Activated CD4-positive, alpha-beta T cell treated with anti-CD3 and anti-CD28 coated beads, Interleukin-2, amount 50 U/mL, for 16 hours (primary cell): ENCODE results near the gene PPP2R3B.
"Not testable (repeated sequence)": the region's sequence is repeated elsewhere in the genome, so short reads cannot be mapped to it uniquely, and the experiment has no call there.

Source experiments
- DNase-seq: peaks from one replicate; pipeline ENCODE4 v3.0.0-alpha.2; 2020

Gene PPP2R3B

DNA sequence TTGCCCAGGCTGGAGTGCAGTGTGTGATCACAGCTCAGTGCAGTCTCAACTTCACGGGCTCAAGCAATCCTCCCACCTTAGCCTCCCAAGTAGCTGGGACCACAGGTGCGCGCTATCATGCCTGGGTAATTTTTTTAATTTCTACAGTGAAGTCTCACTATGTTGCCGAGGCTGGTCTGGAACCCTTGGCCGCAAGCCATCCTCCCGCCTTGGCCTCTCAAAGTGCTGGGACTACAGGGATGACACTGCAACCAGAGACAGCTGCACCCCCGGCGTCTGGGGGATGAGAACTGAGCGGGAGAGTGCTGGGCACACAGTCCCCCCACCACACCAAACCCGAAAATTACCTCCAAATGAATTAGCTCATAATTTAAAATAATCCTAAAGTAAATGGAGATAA lies 35.0 kb downstream of the PPP2R3B start:
- DNase-seq, result no peak

DNA sequence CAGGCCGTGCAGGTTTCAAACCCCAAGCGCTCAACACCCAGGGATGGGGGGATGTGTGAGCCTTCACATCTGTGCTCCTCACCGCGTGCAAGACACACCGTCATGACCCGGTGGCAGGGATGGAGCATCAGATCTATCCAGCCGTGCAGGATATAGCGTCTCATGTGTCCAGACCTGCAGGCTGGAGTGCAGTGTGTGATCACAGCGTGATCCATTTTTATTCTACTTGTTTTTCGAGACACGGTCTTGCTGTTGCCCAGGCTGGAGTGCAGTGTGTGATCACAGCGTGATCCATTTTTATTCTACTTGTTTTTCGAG lies 35.4 kb downstream of the PPP2R3B start:
- not testable (repeated sequence) for DNase-seq

DNA sequence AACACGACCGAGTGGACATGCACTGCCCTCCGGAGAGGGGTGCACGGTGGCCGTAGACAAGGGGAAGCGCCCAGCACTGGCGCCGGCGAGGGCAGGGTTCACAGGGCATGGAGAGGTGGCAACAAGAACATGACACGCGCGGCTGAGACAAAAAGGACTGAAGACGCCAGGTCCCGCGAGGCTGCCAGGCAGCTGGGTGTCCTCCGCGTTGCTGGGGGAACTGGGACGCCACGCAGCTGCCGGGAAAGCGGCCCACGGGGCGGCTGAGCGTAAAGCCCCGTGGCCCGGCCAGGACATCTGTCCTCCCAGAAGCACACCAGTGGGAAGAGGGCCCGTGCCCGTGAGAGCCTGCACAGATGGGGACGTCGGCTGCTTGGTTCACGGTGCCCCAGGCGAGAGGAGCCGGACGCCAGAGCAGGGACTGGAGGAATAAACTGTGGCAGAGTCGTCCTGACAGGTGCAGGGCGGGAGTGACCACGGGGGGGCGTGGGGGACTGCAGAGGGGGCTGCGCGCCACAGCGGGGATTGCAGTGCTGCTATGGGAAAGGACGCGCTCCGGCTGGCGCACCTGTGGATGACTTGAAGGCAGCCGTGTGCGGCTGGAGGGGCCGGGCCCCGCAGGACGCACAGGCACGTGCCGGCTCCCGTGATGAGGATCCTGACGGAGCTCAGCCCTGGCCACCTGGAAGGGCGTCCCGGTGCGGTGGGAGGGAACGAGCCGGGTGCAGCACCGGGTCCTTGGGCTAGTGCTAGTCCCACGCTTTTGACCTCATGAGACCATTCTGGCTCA lies 36.0 kb downstream of the PPP2R3B start:
- no peak for DNase-seq

DNA sequence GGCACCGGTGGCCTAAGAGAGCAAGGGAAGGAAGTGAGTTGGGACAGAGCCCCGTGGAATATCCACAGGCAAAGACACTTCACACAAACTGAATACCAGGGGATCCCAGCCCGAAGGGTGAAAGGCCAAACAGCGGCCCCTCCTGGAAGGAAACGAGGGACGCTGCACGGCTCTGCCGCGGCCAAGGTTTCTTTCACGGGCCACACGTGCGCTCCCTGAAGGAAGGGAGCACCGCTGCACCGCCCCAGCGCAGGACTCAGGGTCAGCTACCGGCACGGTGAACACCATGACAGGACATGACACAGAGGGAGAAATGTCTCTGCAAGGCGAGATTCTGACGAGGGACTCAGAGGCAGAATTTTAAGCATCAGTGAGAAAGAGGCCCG lies 36.6 kb downstream of the PPP2R3B start:
- DNase-seq, result no peak

DNA sequence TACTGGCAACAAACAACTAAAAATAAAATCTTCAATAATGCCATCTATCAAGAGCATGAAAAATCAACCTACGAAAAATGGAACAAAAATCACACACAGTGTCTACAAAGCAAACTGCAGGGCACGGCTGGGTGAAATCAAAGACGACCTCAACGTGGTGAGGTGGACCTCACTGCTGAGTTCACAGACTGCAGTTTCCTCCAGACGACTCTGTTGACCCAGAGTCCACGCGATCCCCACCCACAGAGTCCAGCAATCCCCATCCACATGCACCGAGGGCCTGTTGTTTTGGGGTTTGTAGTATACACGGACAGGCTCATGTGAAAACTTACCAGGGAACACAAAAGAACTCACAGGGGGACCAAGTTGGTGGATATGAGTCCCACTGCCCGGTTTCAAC lies 37.0 kb downstream of the PPP2R3B start:
- no peak for DNase-seq

DNA sequence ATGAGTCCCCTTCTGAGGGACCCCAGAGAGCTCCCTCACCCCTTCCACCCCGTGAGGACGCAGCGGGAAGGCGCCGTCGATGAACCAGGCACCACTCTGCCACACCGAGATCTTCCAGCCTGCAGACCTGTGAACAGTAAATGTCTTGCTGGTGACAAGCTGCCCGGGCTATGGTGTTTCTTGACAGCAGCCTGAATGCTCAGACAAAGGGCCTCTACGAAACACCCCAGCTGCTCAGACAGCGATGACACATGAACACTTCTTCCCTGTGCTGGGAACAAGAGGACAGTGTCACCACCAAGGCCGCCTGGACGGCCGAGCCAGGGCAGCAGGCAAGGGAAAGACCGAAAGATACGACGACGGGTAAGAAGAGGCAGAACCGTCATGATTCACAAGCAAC lies 37.5 kb downstream of the PPP2R3B start:
- DNase-seq, result no peak

DNA sequence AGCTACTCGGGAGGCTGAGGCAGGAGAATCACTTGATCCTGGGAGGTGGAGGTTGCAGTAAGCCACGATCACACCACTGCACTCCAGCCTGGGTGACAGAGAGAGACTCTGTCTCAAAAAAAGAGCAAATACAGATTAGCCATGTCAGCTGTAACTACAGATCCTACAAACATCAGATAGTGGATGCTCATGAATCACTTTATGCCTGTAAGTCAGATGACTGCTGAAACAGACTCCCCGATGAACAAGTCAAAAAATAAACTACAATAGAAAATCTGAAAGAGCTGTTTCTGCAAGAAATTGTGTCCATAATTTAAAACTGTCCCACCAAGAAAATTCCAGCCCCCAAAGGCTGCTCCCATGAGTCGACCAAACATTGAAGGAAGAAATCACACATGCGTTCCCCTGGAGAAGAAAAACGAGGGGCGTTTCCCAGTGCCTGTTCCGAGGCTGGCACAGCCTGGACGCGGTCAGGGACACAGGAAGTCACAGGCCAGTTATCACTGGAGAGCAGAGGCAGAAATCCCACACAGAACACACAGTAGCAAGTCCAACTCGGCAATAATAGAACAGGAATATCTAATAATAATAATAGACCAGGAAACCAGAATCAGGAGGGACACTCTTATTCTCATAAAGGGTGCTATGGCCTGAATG lies 38.1 kb downstream of the PPP2R3B start:
- no peak for DNase-seq

DNA sequence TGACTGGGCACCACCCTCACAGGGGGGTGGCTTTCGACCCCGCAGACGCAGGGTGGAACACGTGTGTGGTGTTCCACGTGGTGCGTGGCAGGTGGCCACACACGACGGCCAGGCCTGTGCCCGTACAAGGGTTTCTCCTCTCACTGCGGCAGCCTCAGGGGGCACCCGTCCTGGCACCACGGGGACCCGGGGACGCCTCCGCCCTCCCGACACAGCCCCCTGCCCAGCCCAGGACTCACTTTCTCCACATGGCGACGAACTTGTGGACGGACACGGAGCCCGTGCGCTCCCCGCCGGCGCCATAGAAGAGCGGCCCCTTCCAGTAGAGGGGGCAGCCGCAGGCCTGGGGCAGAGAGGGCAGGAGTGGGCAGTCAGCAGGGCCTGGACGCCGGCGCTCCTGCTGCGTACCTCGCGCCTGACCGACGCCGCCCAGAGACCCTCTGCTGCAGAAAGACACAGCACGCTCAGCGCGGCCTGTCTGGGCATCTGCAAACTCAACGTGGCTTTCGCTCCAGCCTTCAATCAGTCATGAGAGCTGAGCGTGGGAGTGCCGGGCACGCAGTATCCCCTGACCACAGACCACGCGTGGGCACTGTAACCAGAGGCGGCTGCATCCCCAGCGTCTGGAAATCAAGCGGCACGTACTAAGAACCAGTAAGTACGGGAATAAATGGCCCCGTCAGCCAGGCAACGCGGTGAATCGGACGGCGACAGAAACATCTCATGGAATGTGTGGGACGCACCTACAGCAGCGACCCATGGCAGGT lies 39.2 kb downstream of the PPP2R3B start:
- no peak for DNase-seq

DNA sequence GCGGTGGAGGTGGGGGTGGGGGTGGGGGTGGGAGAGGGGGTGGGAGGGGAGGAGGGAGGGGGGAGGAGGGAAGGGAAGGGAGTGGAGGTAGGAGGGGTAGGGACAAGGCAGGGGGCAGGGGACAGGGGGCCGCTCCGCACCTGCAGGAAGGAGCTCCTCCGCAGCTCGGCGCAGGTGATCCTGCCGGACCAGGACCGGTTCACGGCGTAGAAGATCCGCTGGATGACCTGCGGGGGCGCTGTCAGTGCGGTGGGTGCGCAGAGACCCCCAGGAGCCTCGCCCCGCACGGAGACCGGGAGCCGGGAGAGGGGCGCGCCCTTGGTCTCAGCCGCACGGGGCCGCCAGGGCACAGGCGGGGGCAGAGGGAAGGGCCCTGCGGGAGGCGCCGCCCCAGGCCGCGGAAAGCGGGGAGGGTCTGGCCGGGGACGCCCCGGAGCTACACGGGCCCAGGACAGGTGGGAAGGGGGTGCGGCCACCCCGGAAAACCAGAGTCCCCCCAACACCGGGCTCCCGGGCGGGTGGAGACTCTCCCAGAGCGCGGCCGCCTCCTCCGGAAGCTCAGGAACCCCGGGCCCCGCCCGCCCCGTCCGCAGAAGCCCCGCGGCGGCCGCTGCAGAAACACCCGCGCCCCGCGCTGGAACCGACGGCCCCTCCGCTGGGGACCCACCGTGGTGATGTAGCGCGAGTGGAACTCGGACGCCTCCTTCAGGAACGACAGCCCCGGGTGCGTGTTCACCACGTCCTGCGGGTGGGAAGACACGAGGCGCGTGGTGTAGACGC lies 40.5 kb downstream of the PPP2R3B start:
- DNase-seq, result no peak

DNA sequence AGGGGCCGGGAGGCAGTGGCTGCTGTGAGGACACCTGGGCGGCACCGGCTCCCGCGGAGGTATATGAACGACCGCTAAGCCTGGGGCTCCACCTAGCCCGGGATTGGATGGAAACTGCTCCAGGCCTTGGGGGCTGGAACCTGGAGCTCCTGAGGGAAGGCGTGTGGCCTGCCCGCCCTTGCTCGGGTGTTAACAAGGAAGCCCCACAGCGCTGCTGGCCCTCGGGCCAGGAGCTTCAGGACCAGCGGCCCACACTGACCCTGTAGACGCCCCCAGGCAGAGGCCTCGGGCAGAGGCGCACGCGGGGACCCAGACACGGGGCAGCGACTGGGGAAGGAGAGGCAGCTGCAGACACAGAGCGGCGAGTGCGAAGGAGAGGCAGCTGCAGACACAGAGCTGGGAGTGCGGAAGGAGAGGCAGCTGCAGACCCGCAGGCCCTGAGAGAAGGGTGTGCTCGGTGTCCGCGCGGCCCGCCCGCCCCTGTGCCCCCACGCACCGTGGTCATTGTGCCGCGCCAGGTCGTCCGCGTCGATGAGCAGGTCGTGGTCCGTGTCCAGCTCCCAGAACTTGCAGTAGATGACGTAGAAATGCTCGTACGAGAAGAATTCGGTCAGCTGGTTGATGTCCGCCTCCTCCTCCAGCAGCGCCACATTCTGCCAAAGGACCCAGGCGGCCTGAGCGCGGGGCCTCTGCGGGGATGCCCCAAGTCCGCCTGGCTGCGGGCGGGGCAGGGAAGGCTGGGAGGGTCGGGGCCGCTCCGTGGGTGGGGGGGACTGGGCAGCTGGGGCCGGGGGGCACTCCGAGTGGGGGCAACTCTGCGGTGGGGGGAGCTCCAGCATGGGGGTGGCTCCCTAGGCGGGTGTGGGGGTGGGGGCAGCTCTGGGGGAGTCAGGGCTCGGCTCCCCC lies 41.4 kb downstream of the PPP2R3B start:
- no peak for DNase-seq

DNA sequence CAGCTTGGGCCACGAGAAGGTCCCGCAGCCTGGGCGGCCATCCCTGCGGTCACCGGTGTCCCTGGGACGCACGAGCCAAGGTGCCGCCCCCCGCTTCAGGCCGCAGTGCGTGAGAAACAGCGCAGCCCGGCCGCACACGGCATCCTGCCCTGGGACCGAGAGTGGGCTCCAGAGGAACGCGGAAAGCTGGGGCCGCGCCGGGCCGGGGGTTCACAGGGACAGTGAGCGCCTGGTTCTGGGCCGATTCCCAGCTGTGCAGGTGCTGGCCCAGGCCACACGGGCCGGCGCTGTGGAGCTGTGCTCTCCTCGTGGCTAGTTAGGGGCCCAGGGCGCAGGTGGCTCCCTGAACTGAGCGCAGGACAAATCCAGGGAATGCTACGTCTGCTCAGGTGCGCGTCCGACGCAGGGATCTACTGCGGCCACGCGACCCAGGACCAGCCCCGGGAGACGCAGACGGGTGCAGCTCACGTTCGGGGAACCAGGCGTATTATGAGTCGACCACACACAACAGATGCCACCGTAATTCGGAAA lies 42.3 kb downstream of the PPP2R3B start:
- DNase-seq, result no peak

DNA sequence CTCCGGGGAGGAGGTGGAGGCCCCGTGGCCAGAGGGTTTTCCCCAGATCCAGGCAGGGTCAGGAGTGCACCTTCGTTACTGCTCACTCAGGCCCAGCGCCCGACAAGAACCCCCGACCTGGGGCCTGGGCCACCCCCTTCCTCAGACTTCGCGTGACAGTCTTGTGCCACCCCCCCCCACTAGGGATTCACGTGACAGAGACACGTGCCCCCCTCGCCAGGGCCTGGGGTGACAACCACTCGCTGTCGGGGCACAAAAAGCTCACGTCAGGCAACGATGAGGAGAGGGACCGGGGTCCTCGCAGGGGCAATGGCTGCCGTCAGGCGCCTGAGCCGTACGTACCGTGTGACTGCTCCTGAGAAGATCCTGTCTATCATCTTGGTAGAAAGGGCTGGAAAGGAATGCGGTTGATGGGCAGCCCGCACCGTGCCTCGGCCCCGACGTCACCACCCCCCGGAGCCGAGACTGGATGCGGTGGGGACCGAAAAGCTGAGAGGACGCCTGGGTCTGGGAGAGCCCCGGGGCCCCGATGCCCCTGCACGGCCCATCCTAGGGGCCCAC lies 45.1 kb downstream of the PPP2R3B start:
- no peak for DNase-seq

DNA sequence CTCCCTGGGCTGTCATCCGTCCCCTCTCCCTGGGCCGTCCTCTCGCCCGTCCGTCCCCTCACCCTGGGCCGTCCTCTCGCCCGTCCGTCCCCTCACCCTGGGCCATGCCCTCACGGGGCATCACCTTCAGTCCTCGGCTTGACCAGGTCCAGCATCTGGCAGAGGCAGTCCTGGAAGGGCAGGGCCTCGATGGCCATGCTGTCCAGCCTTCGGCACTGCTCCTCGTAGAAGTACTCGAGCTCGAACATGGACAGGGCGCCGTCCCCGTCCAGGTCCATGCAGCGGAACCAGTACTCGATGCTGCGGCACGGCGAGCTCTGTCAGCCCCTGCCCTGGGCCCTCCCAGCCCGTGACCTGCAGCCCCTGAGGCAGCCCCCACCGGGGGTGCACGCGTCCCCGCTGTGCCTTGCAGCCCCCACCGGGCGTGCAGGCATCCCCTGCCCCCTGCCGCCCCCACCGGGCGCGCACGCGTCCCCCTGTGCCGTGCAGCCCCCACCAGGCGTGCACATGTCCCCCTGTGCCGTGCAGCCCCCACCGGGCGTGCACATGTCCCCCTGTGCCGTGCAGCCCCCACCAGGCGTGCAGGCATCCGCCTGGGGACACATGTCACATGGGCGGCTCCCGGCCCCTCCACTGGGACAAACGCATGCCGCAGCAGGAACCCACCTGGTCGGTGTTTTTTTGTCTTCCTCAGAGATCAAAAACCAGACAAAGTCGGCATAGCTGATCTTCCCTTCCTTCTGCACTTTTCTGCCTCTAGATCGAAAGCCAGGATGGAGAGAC lies 45.9 kb downstream of the PPP2R3B start:
- DNase-seq, result no peak

DNA sequence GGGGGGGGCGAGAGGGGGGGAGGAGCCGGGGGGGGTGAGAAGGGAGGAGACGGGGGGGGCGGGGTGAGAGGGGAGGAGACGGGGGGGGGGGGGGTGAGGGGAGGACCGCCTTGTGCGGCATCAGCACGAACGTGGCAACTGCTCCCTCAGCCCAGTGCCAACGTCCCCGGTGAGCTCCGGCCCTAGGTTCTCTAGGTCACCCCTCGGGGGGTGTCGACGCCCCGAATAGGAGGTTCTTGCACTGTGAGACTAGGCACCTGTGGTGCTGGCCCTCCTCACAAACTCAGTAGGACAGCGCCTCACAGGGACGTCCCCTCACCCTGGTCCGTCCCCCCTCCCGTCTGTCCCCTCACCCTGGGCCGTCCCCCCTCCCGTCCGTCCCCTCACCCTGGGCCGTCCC lies 46.6 kb downstream of the PPP2R3B start:
- DNase-seq, result no peak

DNA sequence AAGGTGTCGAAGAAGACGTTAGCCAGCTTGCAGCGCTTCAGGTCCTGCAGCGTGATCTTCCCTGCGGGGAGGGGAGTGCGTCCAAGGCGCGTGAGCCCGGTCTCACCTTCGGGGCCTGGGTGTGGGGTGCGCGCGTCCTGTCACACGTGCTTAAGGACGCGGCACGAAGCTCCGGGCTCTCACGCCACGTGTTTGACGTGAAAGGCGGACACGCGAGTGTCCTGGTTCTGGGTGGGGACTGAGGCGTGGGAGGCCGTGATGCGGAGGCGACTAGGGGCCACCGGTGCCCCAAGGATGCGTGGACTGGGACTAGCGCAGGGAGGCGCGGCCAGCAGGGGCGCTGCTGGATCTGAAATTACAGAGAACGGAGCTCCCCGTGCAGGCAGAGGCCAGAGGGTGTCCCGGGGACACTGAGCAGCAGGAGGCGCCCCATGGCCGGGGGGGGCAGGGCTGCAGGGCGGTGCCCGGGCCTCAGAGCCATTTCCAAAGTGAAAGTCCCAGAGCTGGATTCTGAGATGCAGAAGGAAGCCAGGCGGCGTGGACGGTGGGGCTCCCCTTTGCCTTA lies 47.8 kb downstream of the PPP2R3B start:
- DNase-seq, result no peak

DNA sequence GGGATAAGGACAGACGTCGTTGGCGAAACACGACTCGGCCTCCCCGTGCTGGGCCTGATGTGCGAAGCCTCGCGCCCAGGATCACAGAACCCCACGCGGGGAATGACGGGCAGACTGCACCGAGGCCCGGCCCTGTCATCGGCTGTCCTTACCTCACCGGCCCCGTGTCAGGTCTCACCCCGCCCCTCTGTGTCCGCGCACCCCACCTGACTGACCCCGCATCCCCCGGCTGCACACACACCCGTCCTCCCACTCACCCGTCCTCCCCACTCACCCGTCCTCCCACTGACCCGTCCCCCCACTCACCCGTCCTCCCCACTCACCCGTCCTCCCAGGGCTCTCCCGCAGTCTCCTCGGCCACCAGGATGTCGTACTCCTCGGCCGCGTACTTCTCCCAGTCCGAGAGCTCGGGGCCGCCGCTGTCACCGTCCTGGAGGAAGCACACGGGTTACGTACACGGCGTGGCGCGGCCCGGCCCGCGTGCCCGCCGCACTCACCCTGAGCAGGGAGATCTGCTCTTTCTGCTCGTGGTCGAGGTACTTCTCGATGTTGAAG lies 48.3 kb downstream of the PPP2R3B start:
- DNase-seq, result no peak

DNA sequence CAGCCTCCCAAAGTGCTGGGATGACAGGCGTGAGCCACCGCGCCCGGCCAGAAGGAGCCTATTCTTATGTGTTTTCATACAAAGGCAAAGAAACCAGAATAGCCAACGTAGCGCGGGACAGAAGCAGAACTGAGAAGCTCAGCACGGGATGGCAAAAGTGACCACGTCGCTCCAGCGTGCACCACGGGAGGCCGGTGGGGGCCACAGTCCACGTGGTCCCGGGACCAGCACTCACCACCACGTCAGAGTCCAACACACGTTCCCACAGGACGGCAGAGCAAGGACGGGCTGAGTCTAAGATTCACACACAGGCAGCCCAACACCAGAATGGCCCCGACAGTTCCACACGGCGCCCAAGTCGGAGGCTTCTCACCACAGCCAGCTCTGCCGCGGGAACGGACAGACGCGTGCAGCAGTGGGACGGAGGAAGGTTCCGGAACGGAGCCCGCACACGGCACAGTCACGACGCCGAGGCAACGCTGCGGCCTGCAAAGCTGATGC lies 49.3 kb downstream of the PPP2R3B start:
- no peak for DNase-seq

DNA sequence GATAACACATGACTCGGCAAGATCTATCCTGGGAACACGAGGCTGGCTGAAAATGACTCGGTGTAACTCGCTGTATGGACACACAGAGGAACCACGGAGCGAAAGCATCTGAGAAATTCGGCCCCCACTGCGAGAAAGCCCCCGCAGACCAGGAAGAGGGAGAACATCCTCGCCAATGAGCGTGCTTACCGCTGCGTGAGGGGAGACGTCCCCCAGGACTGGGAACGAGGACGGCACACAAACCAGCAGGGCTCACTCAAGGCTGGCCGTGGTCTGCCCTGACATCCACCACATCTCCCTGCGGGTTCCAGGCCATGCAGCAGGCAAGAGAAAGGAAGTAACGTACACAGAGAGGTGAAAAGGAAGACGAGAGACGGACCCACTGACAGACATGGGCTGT lies 50.5 kb downstream of the PPP2R3B start:
- no peak for DNase-seq

DNA sequence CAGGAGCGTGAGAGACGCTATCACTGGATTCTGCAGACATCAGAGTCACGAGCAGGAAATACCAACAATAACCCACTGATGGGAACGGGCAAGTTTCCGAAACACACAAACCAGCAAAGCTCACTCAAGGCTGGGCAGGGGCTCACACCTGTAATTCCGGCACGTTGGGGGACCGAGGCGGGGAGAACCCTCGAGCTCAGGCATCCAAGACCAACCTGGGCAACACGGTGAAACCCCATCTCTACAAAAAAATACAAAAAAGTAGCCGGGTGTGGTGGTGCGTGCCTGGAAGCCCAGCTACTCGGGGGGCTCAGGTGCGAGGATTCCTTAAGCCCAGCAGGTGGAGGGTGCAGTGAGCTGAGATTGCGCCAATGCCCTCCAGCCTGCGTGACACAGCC lies 51.0 kb downstream of the PPP2R3B start:
- no peak for DNase-seq
